Neural progenitor cell (in vitro differentiated cells): Measurements from ENCODE around the gene SRSF10. TPM values are rescaled to one million over a fixed set of nuclear protein-coding genes. Genes with fewer than 3 reads are reported as not detected.

Source experiments
- DNase-seq: peaks from one replicate; pipeline ENCODE4 v3.0.0-alpha.2; 2016; ENCODE audit warnings: low spot score
- H2AFZ ChIP-seq: fragments of 200-600 bp; sonication (generic); replicated peaks from 2 replicates; pipeline ENCODE4 v1.6.1; 2016; ENCODE audit warnings: antibody characterized with exemption
- H3F3A ChIP-seq: fragments of 200-600 bp; sonication (generic); 2 replicates; pipeline ENCODE4 v1.6.1; 2016; ENCODE audit warnings: antibody characterized with exemption, low read depth
- H3K27ac ChIP-seq: fragments of 200-600 bp; sonication (generic); 2 replicates; pipeline ENCODE4 v1.5.1; 2016; ENCODE audit warnings: mild to moderate bottlenecking
- H3K27me3 ChIP-seq: fragments of 200-600 bp; sonication (generic); 2 replicates; pipeline ENCODE4 v1.6.1; 2016; ENCODE audit warnings: mild to moderate bottlenecking, moderate library complexity
- H3K36me3 ChIP-seq: fragments of 200-600 bp; sonication (generic); 2 replicates; pipeline ENCODE4 v1.5.1; 2016
- H3K4me1 ChIP-seq: fragments of 200-600 bp; sonication (generic); 2 replicates; pipeline ENCODE4 v1.6.1; 2016; ENCODE audit warnings: mixed run types
- H3K4me2 ChIP-seq: fragments of 200-600 bp; sonication (generic); 2 replicates; pipeline ENCODE4 v1.6.1; 2016
- H3K4me3 ChIP-seq: fragments of 200-600 bp; sonication (generic); 2 replicates; pipeline ENCODE4 v1.5.1; 2016
- H3K79me2 ChIP-seq: fragments of 200-600 bp; sonication (generic); 2 replicates; pipeline ENCODE4 v1.6.1; 2016; ENCODE audit warnings: low read depth
- H3K9ac ChIP-seq: fragments of 200-600 bp; sonication (generic); 2 replicates; pipeline ENCODE4 v1.6.1; 2016
- H3K9me3 ChIP-seq: fragments of 200-600 bp; sonication (generic); 2 replicates; pipeline ENCODE4 v1.5.1; 2016; ENCODE audit warnings: low read depth
- H4K20me1 ChIP-seq: fragments of 200-600 bp; sonication (generic); 2 replicates; pipeline ENCODE4 v1.6.1; 2016; ENCODE audit warnings: low read depth
- H3K27ac Mint-ChIP-seq: 3 replicates; pipeline ENCODE4 v1.8.0; 2021; ENCODE audit warnings: mixed read lengths
- H3K27me3 Mint-ChIP-seq: 2 replicates; pipeline ENCODE4 v1.8.0; 2022; ENCODE audit warnings: low read depth, mild to moderate bottlenecking, inconsistent platforms, moderate library complexity, mixed read lengths; ENCODE audit not compliant: insufficient read depth
- H3K36me3 Mint-ChIP-seq: 3 replicates; pipeline ENCODE4 v1.8.0; 2021; ENCODE audit warnings: mixed read lengths
- H3K4me1 Mint-ChIP-seq: 3 replicates; pipeline ENCODE4 v1.8.0; 2021; ENCODE audit warnings: mixed read lengths
- H3K4me3 Mint-ChIP-seq: 3 replicates; pipeline ENCODE4 v1.8.0; 2021; ENCODE audit warnings: mild to moderate bottlenecking, moderate library complexity, mixed read lengths
- H3K9me3 Mint-ChIP-seq: 3 replicates; pipeline ENCODE4 v1.8.0; 2020; ENCODE audit warnings: mixed read lengths
- EZH2 ChIP-seq: fragments of 200-600 bp; sonication (generic); IDR thresholded peaks from 2 replicates; pipeline ENCODE4 v1.6.1; 2017; ENCODE audit warnings: antibody characterized with exemption, mild to moderate bottlenecking, moderate library complexity
- EZH2phosphoT487 ChIP-seq: fragments of 200-600 bp; sonication (generic); IDR thresholded peaks from 2 replicates; pipeline ENCODE4 v1.6.1; 2017; ENCODE audit warnings: antibody characterized with exemption
- total RNA-seq: library from RNA; depleted of rRNA; stranded (reverse); fragments of >200 nt; gene quantifications from 2 replicates; pipeline ENCODE4 v1.2.3, GENCODE V29; 2015; ENCODE audit warnings: low replicate concordance
- TF ChIP-seq, protein P1 (sequence below): fragments of 200-600 bp; sonication (generic); IDR thresholded peaks from 2 replicates; pipeline ENCODE4 v1.5.1; 2017; ENCODE audit warnings: antibody characterized with exemption, mild to moderate bottlenecking

SRSF10 gene
- total RNA-seq, 1 donor from 2014 or later: 219 TPM

GRCh38 chr1:23931491-23931880 is 48.6 kb downstream of the SRSF10 start:
- H3K36me3 Mint-ChIP-seq: no peaks in the 10 kb centered on the region
- Histone ChIP-seq H3K4me2 (no peak overlapping the region), H3K4me1 (no peaks in the 10 kb centered on the region), H3K36me3 (no peaks in the 10 kb centered on the region), H3K9ac (no peak overlapping the region), H3K27ac (no peak overlapping the region), H3K4me3 (no peak overlapping the region), H2AFZ (no peak overlapping the region), H3K79me2 (no peaks in the 10 kb centered on the region), H3F3A (peaks cover 1% of the 10 kb centered on the region), H4K20me1 (no peaks in the 10 kb centered on the region), H3K9me3 (no peaks in the 10 kb centered on the region), H3K27me3 (no peaks in the 10 kb centered on the region)
- peaks cover 12% of the 10 kb centered on the region for H3K4me1 Mint-ChIP-seq
- H3K4me3 Mint-ChIP-seq: no peak overlapping the region
- no peak for DNase-seq
- H3K27ac Mint-ChIP-seq: no peak overlapping the region
- no peaks in the 10 kb centered on the region for H3K9me3 Mint-ChIP-seq
- peaks cover 6% of the 10 kb centered on the region for H3K27me3 Mint-ChIP-seq
- TF ChIP-seq EZH2: no peak
- TF ChIP-seq, protein P1, sequence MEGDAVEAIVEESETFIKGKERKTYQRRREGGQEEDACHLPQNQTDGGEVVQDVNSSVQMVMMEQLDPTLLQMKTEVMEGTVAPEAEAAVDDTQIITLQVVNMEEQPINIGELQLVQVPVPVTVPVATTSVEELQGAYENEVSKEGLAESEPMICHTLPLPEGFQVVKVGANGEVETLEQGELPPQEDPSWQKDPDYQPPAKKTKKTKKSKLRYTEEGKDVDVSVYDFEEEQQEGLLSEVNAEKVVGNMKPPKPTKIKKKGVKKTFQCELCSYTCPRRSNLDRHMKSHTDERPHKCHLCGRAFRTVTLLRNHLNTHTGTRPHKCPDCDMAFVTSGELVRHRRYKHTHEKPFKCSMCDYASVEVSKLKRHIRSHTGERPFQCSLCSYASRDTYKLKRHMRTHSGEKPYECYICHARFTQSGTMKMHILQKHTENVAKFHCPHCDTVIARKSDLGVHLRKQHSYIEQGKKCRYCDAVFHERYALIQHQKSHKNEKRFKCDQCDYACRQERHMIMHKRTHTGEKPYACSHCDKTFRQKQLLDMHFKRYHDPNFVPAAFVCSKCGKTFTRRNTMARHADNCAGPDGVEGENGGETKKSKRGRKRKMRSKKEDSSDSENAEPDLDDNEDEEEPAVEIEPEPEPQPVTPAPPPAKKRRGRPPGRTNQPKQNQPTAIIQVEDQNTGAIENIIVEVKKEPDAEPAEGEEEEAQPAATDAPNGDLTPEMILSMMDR: no peak
- no peak for TF ChIP-seq EZH2phosphoT487

- DNase-seq: no peak
- Histone ChIP-seq H3K4me2 (no peak overlapping the region), H3K36me3 (no peaks in the 10 kb centered on the region), H3K9ac (no peak overlapping the region), H3K79me2 (no peaks in the 10 kb centered on the region), H3K4me1 (no peaks in the 10 kb centered on the region), H3F3A (no peaks in the 10 kb centered on the region), H2AFZ (no peak overlapping the region), H3K27me3 (no peaks in the 10 kb centered on the region), H4K20me1 (no peaks in the 10 kb centered on the region), H3K27ac (no peak overlapping the region), H3K9me3 (no peaks in the 10 kb centered on the region), H3K4me3 (no peak overlapping the region)
- H3K9me3 Mint-ChIP-seq: no peaks in the 10 kb centered on the region
- H3K4me3 Mint-ChIP-seq: no peak overlapping the region
- H3K27ac Mint-ChIP-seq: no peak overlapping the region
- TF ChIP-seq EZH2: no peak
- no peak for TF ChIP-seq EZH2phosphoT487
- TF ChIP-seq, protein P1: no peak
- no peaks in the 10 kb centered on the region for H3K36me3 Mint-ChIP-seq
- peaks cover 6% of the 10 kb centered on the region for H3K27me3 Mint-ChIP-seq
- H3K4me1 Mint-ChIP-seq: peaks cover 11% of the 10 kb centered on the region
Measured at GRCh38 chr1:23930861-23931490, 49.2 kb downstream of the SRSF10 start.

DNA sequence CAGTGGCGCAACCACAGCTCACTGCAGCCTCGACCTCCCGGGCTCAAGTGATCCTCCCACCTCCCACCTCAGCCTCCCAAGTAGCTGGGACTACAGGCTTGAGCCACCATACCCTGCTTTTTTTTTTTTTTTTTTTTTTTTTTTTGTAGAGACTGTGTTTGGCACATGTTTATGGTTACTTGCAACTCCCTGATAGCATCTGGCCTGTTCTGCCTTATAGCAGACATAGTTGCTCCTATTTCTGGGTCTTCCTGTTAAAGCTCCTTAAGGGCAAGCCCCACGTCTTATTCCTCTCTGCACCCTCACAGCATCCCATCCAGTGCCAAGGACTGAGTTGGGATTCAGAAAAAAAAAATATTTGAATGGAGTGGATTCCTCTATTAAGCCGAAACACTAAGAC is 49.9 kb downstream of the SRSF10 start:
- H3K4me1 Mint-ChIP-seq: peaks cover 11% of the 10 kb centered on the region
- Histone ChIP-seq H3K9me3 (no peaks in the 10 kb centered on the region), H3K27me3 (no peaks in the 10 kb centered on the region), H3F3A (no peaks in the 10 kb centered on the region), H4K20me1 (no peaks in the 10 kb centered on the region), H3K4me3 (no peak overlapping the region), H3K9ac (no peak overlapping the region), H2AFZ (no peak overlapping the region), H3K36me3 (no peaks in the 10 kb centered on the region), H3K79me2 (no peaks in the 10 kb centered on the region), H3K27ac (no peak overlapping the region), H3K4me2 (no peak overlapping the region), H3K4me1 (no peaks in the 10 kb centered on the region)
- H3K36me3 Mint-ChIP-seq: no peaks in the 10 kb centered on the region
- DNase-seq: no peak
- H3K27me3 Mint-ChIP-seq: peaks cover 6% of the 10 kb centered on the region
- no peak overlapping the region for H3K27ac Mint-ChIP-seq
- TF ChIP-seq EZH2phosphoT487 (no peak), EZH2 (no peak)
- TF ChIP-seq, protein P1: no peak
- no peaks in the 10 kb centered on the region for H3K9me3 Mint-ChIP-seq
- H3K4me3 Mint-ChIP-seq: no peak overlapping the region
